ENCODE measurements around the gene BUD13.
A peak's percentile ranks its signal among the peaks of the same experiment; 100 is the strongest.

- TF ChIP-seq CTCF (IDR thresholded peaks at IDR 0.05), result peak; percentile 44
- TF ChIP-seq POLR2AphosphoS5 (IDR thresholded peaks at IDR 0.05; ENCODE audit: low read depth, low read length), result no peak
- TF ChIP-seq REST (IDR thresholded peaks at IDR 0.05; ENCODE audit: insufficient read depth in 1 of 2, low read depth in 2 of 2, low read length in 1 of 2), result no peak
- TF ChIP-seq TCF7L2 (IDR thresholded peaks at IDR 0.05; ENCODE audit: low read depth, low read length), result no peak
- TF ChIP-seq SIN3A (IDR thresholded peaks at IDR 0.05; ENCODE audit: borderline replicate concordance, insufficient read depth, low read depth, low read length), result no peak
Measured at GRCh38 chr11:116733043-116733755, 39.6 kb downstream of the BUD13 start.
